Measurements from ENCODE around the gene CASTOR1.

CASTOR1 gene

GRCh38 chr22:30284172-30284571, 5.1 kb downstream of the CASTOR1 start:
- no peak for DNase-seq

- DNase-seq: no peak
Measured at GRCh38 chr22:30283342-30283741, 6.0 kb downstream of the CASTOR1 start.

- DNase-seq: no peak
Measured at GRCh38 chr22:30282616-30283046, 6.7 kb downstream of the CASTOR1 start.

GRCh38 chr22:30280505-30280904, 8.8 kb downstream of the CASTOR1 start:
- no peak for DNase-seq

- DNase-seq: no peak
Measured at GRCh38 chr22:30279932-30280331, 9.4 kb downstream of the CASTOR1 start.

- DNase-seq: no peak
Measured at GRCh38 chr22:30279046-30279788, 10.1 kb downstream of the CASTOR1 start.

GRCh38 chr22:30277547-30278344, 11.6 kb downstream of the CASTOR1 start:
- no peak for DNase-seq

GRCh38 chr22:30276039-30276438, 13.3 kb downstream of the CASTOR1 start:
- no peak for DNase-seq

- DNase-seq: no peak
Measured at GRCh38 chr22:30275625-30276024, 13.7 kb downstream of the CASTOR1 start.

- no peak for DNase-seq
Measured at GRCh38 chr22:30274437-30274812, 14.9 kb downstream of the CASTOR1 start.

- no peak for DNase-seq
Measured at GRCh38 chr22:30273711-30274436, 15.4 kb downstream of the CASTOR1 start.

- no peak for DNase-seq
Measured at GRCh38 chr22:30272781-30273601, 16.3 kb downstream of the CASTOR1 start.

- DNase-seq: no peak
Measured at GRCh38 chr22:30270832-30271231, 18.5 kb downstream of the CASTOR1 start.

- no peak for DNase-seq
Measured at GRCh38 chr22:30268331-30268730, 21.0 kb downstream of the CASTOR1 start.

GRCh38 chr22:30267382-30268302, 21.7 kb downstream of the CASTOR1 start:
- no peak for DNase-seq

GRCh38 chr22:30266445-30267381, 22.6 kb downstream of the CASTOR1 start, which contains the start of gene OSM:
OSM (minus strand) TSS chr22:30266851; CDS start chr22:30266799, 52 bp downstream.
- DNase-seq: no peak

GRCh38 chr22:30265823-30266444, 23.4 kb downstream of the CASTOR1 start:
- no peak for DNase-seq

- no peak for DNase-seq
Measured at GRCh38 chr22:30265131-30265720, 24.1 kb downstream of the CASTOR1 start.

GRCh38 chr22:30263883-30264282, 25.4 kb downstream of the CASTOR1 start:
- DNase-seq: no peak

All from NCI-H2029 (cell line).